HG03342 (cell line): ENCODE measurements around the gene APOC3.

ENCODE experiments used
- ATAC-seq: cut with Tn5 transposase; IDR thresholded peaks from one replicate; pipeline ENCODE4 v1.9.1; 2021; ENCODE audit warnings: mild to moderate bottlenecking, moderate library complexity; ENCODE audit not compliant: unreplicated experiment

Gene APOC3

GRCh38 chr11:116843661-116844060 is 14.0 kb downstream of the APOC3 start:
- ATAC-seq = no peak

GRCh38 chr11:116844722-116845121 is 15.0 kb downstream of the APOC3 start:
- ATAC-seq = no peak

GRCh38 chr11:116847612-116848011 is 17.9 kb downstream of the APOC3 start:
- no peak for ATAC-seq

- ATAC-seq = no peak
Observed at GRCh38 chr11:116849060-116849459, 19.4 kb downstream of the APOC3 start.

GRCh38 chr11:116849486-116849885 is 19.8 kb downstream of the APOC3 start:
- ATAC-seq = no peak

- no peak for ATAC-seq
Observed at GRCh38 chr11:116851626-116852025, 21.9 kb downstream of the APOC3 start.

- no peak for ATAC-seq
Observed at GRCh38 chr11:116852261-116853031, 22.7 kb downstream of the APOC3 start.

- peak; percentile 95 for ATAC-seq
Observed at GRCh38 chr11:116853461-116854073, 23.9 kb downstream of the APOC3 start.

- ATAC-seq = no peak
Observed at GRCh38 chr11:116855413-116855812, 25.7 kb downstream of the APOC3 start.

- no peak for ATAC-seq
Observed at GRCh38 chr11:116856423-116856822, 26.7 kb downstream of the APOC3 start.

GRCh38 chr11:116857316-116857715 is 27.6 kb downstream of the APOC3 start:
- no peak for ATAC-seq

- no peak for ATAC-seq
Observed at GRCh38 chr11:116857936-116858335, 28.2 kb downstream of the APOC3 start.

GRCh38 chr11:116859175-116859574 is 29.5 kb downstream of the APOC3 start:
- ATAC-seq = no peak

GRCh38 chr11:116860303-116860702 is 30.6 kb downstream of the APOC3 start:
- ATAC-seq = no peak

- ATAC-seq = no peak
Observed at GRCh38 chr11:116861539-116861938, 31.8 kb downstream of the APOC3 start.

GRCh38 chr11:116862185-116862584 is 32.5 kb downstream of the APOC3 start:
- no peak for ATAC-seq

GRCh38 chr11:116862951-116863350 is 33.2 kb downstream of the APOC3 start:
- no peak for ATAC-seq

- ATAC-seq = no peak
Observed at GRCh38 chr11:116864531-116864930, 34.8 kb downstream of the APOC3 start.

GRCh38 chr11:116865696-116866095 is 36.0 kb downstream of the APOC3 start:
- ATAC-seq = no peak

GRCh38 chr11:116866804-116867455 is 37.2 kb downstream of the APOC3 start:
- ATAC-seq = no peak

GRCh38 chr11:116867619-116868018 is 37.9 kb downstream of the APOC3 start:
- ATAC-seq = no peak

- no peak for ATAC-seq
Observed at GRCh38 chr11:116868066-116868465, 38.4 kb downstream of the APOC3 start.
